Measurements from ENCODE around the gene PSMD6. TPM values are rescaled to one million over a fixed set of nuclear protein-coding genes. Genes with fewer than 3 reads are reported as not detected.

PSMD6 gene
- total and polyA plus RNA-seq, 2 experiments from 2014 or later, result 99.6 to 104 TPM

DNA sequence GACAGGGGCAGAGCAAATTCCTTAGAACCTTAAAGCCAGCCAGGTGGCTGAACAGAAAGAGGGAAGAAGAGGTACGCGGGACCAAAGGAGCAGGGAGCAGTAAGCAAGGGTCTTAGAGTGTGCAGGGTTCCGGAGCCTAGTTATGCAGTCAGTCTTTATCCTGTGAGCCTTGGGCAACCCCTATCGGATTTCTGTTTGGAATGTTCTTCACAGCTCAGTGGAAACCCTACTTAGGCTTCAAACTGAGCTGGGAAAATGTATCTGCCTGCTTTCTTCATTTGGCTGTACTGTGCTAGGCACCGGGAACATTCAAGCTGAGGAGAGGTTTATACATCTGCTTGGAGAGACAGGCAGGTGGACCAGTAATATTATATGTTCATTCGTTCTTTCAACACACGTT, 37.1 kb downstream of the PSMD6 start:
- Histone ChIP-seq H3K4me3 (no peak overlapping the region), H2AFZ (no peak overlapping the region), H3K27ac (no peak overlapping the region), H3K4me2 (no peak overlapping the region), H3K27me3 (no peaks in the 10 kb centered on the region), H3K36me3 (replicated peaks; ENCODE audit: insufficient read depth, low read depth) (no peaks in the 10 kb centered on the region), H3K4me1 (ENCODE audit: insufficient read depth) (no peaks in the 10 kb centered on the region), H3K79me2 (peaks cover 4% of the 10 kb centered on the region), H3K9me3 (ENCODE audit: low read depth) (no peaks in the 10 kb centered on the region), H4K20me1 (ENCODE audit: insufficient read depth, poor library complexity, severe bottlenecking) (no peaks in the 10 kb centered on the region), H3K9me2 (replicated peaks; ENCODE audit: insufficient read depth) (no peaks in the 10 kb centered on the region)
- TF ChIP-seq CTCF (IDR thresholded peaks at IDR 0.05; ENCODE audit: poor library complexity), result no peak
- no peak for TF ChIP-seq EZH2 (IDR thresholded peaks at IDR 0.05; ENCODE audit: borderline replicate concordance)
- no peak for TF ChIP-seq EZH2phosphoT487 (IDR thresholded peaks at IDR 0.05; ENCODE audit: low read depth, severe bottlenecking, unreplicated experiment)
- 84% methylated on average over 7 of the region's 7 CpGs for WGBS (ENCODE audit: low lambda C conversion rate, missing lambda C conversion rate)
- DNase-seq (ENCODE audit: low spot score), result peak; percentile 19

- no peak overlapping the region for H3K4me2 ChIP-seq
- DNase-seq (ENCODE audit: low spot score), result no peak
- no peak for TF ChIP-seq EZH2 (IDR thresholded peaks at IDR 0.05; ENCODE audit: borderline replicate concordance)
- TF ChIP-seq CTCF (IDR thresholded peaks at IDR 0.05; ENCODE audit: poor library complexity), result no peak
- no peak for TF ChIP-seq EZH2phosphoT487 (IDR thresholded peaks at IDR 0.05; ENCODE audit: low read depth, severe bottlenecking, unreplicated experiment)
- no peaks in the 10 kb centered on the region for H3K4me1 ChIP-seq (ENCODE audit: insufficient read depth)
- no peaks in the 10 kb centered on the region for H3K27me3 ChIP-seq
- no peaks in the 10 kb centered on the region for H4K20me1 ChIP-seq (ENCODE audit: insufficient read depth, poor library complexity, severe bottlenecking)
- H3K27ac ChIP-seq, result no peak overlapping the region
- H3K79me2 ChIP-seq, result peaks cover 4% of the 10 kb centered on the region
- 100% methylated on average over 3 of the region's 3 CpGs for WGBS (ENCODE audit: low lambda C conversion rate, missing lambda C conversion rate)
- H2AFZ ChIP-seq, result no peak overlapping the region
- no peaks in the 10 kb centered on the region for H3K9me2 ChIP-seq (replicated peaks; ENCODE audit: insufficient read depth)
- H3K9me3 ChIP-seq (ENCODE audit: low read depth), result no peaks in the 10 kb centered on the region
- no peak overlapping the region for H3K4me3 ChIP-seq
- no peaks in the 10 kb centered on the region for H3K36me3 ChIP-seq (replicated peaks; ENCODE audit: insufficient read depth, low read depth)
These were observed 38.9 kb downstream of the PSMD6 start for GRCh38 chr3:63984391-63984790.

- no peak overlapping the region for H3K27ac ChIP-seq
- no peak overlapping the region for H3K4me2 ChIP-seq
- H3K4me3 ChIP-seq, result no peak overlapping the region
- no peak overlapping the region for H2AFZ ChIP-seq
- H3K27me3 ChIP-seq, result no peaks in the 10 kb centered on the region
- WGBS (ENCODE audit: low lambda C conversion rate, missing lambda C conversion rate), result 92% methylated on average over 4 of the region's 4 CpGs
- no peaks in the 10 kb centered on the region for H3K36me3 ChIP-seq (replicated peaks; ENCODE audit: insufficient read depth, low read depth)
- no peak for DNase-seq (ENCODE audit: low spot score)
- H4K20me1 ChIP-seq (ENCODE audit: insufficient read depth, poor library complexity, severe bottlenecking), result no peaks in the 10 kb centered on the region
- no peak for TF ChIP-seq EZH2phosphoT487 (IDR thresholded peaks at IDR 0.05; ENCODE audit: low read depth, severe bottlenecking, unreplicated experiment)
- TF ChIP-seq CTCF (IDR thresholded peaks at IDR 0.05; ENCODE audit: poor library complexity), result no peak
- TF ChIP-seq EZH2 (IDR thresholded peaks at IDR 0.05; ENCODE audit: borderline replicate concordance), result no peak
- H3K9me3 ChIP-seq (ENCODE audit: low read depth), result no peaks in the 10 kb centered on the region
- peaks cover 3% of the 10 kb centered on the region for H3K4me1 ChIP-seq (ENCODE audit: insufficient read depth)
- H3K79me2 ChIP-seq, result peaks cover 18% of the 10 kb centered on the region
- H3K9me2 ChIP-seq (replicated peaks; ENCODE audit: insufficient read depth), result no peaks in the 10 kb centered on the region
These were observed 41.3 kb downstream of the PSMD6 start for GRCh38 chr3:63981980-63982379.
